ENCODE measurements around the gene GRAMD1B.

Gene GRAMD1B

DNA sequence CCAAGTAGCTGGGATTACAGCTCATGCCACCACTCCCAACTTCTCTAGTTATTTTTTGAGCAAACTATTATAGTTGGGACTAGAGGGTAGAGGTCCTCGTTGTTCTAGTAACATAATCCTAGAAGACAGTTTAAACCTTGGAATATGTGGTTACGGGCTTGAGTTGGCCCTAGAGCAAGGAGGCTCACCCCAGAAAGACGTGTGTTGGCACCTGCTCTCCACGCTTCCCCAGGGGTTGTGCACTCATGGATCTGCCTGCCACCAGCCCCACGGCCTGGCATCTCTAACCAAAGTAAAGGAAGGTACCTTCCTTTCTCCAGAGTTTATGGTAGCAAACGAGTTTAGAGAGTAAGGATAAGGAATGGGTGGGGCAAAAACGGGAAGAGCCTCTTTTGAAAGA is 145.4 kb downstream of the GRAMD1B start:
- no peak for DNase-seq

DNA sequence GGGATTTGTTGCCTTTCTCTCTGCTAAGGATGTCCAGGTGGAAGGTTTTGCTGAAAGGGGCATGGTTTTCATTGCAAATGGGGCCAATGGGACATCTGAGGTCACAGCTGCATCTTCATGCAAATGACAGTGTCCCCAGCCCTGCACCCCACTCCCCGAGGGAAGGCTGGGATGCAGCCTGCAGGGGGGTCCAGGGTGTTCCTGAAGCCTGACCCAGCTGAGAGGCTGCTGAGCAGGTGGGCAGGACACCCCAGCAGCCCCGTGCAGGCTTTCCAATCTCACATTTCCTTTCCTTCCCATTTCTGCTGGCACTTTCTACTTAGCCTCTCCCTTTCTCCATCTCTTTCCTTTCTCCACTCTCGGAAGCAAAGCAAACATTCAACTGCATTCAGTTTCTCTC is 146.0 kb downstream of the GRAMD1B start:
- no peak for DNase-seq

DNA sequence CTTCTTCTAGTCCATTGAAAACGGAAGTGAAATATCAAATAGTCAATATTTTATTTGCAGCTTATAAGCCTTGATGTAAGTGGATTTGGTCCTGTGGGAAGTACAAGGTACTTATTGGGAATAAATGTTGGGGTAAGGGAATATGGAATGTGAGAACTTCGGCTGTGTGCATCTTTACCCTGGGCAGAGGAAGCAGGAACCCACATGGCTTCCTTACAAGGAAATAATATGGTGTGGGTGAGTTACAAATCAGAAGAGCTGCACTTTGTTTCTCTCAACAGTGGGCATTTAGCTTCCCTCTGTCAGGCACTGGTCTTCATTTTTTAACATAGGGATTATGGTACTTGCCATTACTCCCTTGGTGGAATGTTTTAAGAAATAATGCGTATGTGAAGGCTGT is 146.4 kb downstream of the GRAMD1B start:
- no peak for DNase-seq

DNA sequence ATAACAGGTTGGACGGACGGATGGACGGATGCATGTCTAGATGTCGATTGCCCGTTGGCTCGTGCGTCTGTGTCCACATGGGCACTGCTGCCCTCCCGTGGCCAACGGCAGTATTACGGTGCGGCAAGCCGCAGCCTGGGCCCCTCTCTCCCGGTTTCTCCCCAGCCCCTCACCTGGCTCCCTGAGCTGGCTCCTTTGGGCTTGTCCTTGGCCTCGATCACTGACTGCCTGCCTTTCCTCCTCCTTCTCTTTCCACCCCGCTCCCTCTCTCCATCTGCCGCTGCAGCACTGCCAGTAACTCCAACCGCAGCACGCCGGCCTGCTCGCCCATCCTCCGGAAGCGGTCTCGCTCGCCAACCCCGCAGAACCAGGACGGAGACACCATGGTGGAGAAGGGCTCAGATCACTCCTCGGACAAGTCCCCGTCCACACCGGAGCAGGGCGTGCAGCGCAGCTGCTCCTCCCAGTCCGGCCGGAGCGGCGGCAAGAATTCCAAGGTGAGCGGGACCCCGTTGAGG is 147.1 kb downstream of the GRAMD1B start:
- DNase-seq = peak; percentile 34

DNA sequence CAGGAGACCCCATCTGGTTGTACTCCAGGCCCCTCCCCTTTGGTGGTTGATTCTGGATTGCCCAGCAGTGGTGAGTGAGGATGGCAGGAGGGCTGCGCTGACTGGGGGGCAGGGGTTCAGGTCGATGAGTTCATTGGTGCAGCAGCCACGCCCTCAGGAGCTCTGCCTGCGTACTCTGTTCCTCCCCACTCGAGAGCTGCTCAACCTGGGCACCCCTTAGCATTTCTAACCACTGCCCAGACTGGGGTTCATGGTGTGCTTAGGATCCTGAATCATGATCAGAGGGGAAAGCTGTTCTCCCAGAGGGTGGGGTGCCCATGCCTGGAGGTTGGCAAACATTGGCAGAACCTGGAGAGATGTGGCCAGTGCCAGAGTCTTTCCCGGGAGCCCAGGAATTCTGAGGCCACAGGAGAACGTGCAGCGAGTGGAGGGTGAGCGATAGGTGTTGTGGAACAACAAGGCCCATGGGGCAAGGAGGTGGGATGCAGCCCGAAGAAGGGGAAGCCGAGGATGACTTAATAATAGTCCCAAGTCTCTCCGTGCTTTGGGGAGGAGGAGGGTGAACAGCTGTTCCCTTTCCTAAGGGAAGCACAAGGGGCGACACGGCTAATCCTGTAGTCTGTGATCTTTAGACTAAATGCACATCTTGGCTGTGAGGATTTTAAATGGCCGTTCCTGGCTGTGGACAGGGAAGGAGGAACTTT is 148.9 kb downstream of the GRAMD1B start:
- DNase-seq = no peak

DNA sequence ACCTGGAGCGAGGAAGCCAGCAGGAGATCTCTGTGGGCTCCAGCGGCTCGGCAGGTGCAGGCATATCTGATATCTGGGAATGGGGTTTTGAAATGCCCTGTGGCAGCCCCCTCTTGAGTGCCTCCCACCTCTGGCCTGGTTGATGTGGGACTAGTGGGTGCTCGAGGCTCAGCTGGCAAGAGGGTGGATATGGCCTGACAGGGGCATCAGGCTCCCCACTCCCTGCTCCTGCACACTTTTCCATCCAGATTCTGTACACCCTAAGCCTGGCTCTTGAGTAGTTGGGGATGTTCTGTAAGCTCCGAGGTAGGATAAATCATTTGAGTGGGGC is 149.4 kb downstream of the GRAMD1B start:
- no peak for DNase-seq

DNA sequence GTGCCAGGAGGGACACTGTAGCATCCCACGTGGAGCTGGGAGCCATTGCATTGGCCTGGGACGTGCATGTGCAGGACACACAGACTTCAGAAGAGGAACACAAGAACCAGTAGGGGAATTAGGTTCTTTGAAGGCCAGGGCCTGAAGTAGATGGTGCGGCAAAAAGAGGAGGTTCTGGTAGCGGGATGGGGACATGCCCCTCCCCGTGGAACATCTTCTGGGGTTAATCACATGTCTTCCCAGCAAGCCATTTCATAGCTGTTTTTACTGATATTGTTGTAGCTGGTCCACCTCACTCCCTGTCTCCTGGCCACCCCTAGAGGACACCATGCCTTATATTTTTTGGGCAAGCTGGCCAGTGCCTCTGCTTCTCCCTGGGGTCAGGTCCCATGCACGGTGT is 150.1 kb downstream of the GRAMD1B start:
- no peak for DNase-seq

DNA sequence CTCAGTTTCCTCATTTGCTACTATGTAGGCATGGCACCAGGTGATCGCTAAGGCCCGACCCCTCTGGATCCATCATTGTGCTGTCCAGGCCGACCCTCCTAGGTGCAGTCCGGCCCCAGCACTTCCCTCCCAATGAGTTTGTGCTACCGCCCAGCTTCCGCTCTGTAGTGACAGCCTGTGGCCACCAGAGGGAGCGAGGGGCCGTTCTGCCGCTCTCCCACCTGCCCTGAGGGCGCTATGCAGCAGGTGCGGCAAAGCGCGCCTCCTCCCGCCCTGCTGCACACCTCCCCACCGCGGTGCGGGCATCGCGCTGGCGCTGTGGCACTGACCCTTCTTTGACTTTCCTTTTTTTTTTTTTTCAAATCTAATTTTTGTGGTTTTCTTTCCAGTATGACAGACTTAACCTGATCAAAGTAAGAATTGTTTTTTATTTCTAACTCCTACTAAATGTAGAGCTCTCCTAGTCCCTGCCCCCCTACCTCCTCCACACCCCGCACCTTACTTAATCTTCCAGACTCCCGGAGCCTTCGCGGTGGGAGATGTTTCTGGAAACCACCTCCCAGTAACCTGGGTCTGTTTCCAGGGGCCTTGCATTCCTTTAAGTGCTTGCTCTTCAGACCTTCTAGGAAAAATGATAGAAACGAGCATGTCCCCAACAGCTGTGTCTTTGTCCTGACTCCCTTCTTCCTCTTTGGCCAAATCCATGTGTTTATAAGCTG is 150.6 kb downstream of the GRAMD1B start:
- DNase-seq = no peak

DNA sequence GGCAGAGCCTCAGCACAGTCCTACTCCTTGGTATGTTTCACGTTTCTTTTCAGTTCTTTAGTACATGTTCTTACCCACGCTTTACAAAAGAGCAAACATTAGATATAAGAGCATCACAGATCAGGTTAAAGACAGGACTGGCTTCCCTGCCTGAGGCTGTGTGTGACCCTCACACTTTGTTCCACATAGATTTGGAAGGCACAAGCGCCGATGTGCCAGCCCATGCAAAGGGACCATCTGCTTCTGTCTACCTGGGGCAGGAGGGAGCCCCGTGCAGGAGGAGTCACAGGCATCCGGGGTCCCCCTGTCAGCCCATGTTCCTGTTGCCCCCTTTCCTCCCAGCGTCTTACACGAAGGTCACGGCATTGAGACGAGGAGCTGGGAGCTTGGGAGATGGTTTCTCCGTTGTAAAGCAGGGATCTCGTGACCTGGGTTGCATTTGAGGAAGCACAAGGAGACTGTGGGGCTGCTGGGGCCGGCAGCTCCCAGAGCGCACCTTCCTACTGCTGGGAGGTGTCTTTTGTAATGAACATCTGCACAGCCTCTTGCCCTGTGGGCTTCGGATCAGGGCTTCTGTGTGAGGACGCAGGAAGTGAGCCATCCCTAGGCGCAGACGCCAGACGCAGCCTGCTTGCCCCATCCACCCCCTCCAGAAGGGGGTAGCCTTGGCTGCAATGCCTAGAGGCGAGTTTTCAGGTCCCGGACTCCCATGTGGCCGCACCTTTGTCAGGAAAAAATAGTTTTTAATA is 151.8 kb downstream of the GRAMD1B start:
- DNase-seq = no peak

DNA sequence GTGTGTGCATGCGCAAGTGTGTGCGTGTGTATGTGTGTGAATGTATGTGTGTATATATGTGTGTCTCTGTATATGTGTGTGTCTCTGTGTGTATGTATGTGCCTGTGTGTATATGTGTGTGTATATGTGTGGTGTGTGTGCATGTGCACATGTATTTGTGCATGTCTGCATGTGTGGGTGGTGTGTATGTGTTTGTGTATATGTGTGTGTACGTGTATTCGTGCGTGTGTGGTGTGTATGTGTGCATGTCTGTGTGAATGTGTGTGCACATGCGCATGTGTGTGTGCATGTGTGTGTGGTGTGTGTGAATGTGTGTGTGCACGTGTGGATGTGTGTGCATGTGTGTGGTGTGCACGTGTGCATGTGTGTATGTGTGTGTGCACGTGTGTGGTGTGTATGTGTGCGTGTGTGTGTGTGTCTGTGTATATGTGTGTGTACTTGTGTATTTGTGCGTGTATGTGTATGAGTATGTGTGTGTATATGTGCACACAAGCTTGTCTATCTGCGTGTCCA is 153.0 kb downstream of the GRAMD1B start:
- no peak for DNase-seq

DNA sequence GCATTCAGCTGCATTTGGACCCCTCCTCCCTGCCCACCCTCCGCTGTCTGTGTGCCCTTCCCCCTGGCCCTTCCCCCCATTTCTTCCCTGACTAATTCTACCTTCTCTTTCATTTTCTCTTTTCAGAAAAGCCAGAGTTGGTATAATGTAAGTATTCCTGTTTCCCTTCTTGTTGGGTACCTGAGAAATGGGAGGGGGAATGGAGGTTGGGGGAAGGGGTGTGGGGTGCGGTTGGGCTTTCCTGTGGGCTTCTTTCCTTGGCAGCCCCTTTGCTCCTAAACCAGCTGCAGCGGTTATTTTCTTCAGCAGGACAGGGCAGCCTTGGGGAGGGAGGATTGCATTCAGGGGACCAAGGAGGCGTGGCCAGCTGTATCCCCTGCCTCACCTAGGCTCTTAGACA is 154.1 kb downstream of the GRAMD1B start:
- DNase-seq = no peak

DNA sequence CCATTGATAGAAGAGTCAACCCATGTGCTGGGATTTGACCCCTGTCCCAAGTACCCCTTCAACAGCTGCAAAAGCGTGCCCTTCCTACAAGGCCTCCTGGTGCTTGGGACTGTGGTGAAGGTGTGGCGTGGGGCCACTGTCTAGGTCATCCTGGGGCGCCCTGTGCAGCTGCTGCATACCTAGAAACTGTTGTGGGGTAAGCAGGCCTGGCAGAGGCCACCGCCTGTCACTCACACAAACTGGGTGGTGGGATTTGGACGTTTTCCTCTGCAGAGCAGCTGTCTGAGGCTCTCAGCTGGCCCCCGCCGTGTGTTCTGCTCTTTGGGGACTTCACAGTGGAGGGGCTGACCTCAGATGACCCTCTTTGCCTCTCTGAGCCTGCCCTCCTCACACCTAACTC is 154.7 kb downstream of the GRAMD1B start:
- DNase-seq = no peak

DNA sequence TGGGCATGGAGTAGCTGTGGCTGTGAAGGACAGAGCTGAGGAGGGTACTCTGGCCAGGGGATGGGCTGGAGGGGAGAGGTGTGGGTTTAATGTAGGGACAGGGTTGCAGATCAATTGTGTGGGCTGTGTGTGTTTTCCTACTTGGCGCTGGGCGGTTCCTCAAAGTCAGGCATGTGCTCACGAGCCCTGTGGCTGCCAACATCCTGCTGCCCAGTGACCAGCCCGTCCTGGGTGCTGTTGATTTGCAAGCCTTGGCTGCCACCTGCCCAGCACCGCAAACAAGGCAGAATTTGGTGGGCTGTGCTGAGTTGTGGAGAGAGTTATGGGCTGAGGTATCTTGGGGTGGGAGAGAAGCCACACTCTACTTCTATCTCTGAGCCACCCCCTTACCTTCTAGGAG is 155.1 kb downstream of the GRAMD1B start:
- no peak for DNase-seq

DNA sequence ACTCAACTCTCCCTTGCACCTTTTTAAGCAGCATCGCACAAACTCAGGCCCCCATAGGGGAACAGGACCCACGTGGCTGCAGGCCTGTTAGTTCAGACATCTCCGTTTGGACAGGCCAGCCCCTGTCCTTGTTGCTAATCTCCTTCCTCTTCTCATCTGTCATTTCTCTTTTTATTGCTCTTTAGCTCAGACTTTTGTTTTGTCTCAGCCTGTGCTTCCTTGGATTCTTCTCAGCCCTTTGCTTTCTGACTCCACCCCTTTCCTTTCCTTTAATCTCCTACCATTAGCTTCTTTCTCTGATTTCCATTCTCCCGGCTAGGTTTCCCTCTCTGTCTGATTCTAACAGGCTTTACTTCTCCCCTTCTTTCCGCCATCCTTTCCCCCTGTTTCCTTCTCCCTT is 155.6 kb downstream of the GRAMD1B start:
- DNase-seq = no peak

DNA sequence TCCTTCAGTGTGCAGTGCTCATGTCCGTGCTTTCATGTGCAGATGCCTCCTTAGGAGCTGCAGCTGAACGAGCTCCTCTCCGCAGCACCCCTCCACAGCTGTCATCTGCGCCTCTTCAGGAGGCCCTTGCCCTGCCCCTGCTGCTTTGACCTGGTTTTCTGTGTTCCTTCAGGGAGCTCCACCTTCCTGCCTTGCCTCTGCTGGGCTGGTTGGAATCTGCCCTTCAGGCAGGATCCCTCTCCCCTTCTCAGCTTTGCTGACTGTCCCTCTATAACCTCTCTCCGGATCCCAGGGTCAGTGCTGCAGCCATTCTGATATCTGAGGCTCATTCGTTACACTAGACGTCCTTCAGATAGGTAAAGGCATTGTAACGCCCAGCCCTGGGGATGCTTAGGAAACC is 156.5 kb downstream of the GRAMD1B start:
- no peak for DNase-seq

DNA sequence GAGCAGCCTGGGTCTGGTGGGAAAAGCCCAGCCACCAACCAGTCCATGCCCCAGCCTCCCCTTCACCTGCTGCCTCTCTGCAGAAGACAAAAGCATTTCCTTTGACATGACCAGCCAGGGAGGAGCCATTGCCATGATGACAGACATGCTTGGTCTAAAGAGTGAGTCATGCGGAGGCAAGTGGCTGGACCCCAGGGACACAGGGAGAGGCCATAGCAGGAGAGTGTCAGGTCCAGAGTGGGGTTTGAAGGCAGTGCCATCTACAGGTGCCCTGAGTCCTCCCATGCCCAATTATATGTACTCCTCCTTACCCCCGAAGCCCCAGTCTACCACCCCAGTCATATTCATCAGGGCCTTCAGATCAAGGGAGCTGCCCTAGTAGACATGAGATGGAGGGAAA is 157.0 kb downstream of the GRAMD1B start:
- DNase-seq = no peak

DNA sequence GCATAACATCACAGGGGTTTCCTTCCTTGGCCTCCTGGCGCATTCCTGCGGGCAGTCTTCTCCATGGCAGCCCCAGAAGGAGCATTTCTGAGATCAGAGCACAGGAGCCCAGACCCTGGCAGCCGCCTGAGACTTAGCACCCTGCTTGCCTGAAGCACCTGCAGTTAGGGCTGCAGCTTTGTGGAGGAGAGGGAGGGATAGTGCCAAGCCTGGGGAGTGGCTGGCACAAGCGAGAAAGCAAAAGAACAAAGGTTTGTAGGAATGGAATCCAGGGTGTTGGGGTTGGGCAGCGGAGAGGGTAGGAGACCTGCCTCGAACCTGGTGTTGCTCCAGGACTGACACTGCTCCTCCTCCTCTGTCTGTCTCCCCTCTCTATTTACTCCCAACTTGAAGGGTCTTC is 157.5 kb downstream of the GRAMD1B start:
- DNase-seq = no peak

DNA sequence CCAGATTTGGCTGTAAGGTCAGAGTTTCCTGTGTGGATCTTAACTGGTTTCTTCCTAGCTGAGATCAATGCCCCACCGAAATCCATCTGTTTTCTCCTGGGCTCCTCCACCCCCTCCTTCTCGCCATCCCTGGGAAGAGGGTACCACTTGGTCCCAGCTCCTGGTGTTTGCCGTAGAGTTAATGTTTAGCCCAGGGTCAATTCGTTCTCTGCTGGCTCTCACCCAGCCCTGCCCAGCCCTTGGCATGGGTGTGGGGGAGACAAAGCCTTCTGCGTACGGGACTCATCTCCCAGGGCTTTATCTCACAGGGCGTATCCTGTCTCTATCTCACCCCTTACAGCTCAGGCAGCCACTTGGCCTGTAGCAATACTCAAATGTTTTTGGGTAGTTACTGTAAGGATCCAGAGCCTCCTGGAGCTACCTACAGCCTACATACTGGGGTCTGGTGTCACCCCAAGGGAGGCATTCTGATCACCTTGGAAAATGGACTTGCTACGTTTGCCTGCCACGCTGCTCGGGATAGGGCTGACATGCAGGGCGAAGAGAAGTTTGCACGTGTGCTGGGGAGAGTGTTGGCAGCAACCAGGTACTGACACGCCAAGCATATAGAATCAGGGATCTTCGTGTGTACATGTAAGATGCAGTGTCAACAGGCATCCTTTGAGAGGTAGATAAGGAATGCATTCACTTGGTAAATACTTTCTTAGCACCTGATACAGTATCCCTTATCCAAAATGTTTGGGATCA is 158.2 kb downstream of the GRAMD1B start:
- no peak for DNase-seq

DNA sequence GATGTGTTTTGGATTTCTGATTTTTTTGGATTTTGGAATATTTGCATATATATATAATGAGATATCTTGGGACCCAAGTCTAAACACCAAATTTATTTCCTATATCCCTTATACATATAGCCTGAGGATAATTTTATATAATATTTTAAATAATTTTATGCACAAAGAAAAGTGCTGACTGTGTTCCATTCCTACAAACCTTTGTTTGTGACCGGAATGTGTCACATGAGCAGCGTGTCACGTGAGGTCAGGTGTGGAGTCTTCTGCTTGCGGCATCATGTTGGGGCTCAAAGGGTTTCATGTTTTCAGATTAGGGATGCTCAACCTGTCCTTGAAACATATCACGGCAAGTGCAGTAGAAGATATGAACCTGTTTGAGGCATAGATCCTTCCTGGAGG is 158.8 kb downstream of the GRAMD1B start:
- no peak for DNase-seq

DNA sequence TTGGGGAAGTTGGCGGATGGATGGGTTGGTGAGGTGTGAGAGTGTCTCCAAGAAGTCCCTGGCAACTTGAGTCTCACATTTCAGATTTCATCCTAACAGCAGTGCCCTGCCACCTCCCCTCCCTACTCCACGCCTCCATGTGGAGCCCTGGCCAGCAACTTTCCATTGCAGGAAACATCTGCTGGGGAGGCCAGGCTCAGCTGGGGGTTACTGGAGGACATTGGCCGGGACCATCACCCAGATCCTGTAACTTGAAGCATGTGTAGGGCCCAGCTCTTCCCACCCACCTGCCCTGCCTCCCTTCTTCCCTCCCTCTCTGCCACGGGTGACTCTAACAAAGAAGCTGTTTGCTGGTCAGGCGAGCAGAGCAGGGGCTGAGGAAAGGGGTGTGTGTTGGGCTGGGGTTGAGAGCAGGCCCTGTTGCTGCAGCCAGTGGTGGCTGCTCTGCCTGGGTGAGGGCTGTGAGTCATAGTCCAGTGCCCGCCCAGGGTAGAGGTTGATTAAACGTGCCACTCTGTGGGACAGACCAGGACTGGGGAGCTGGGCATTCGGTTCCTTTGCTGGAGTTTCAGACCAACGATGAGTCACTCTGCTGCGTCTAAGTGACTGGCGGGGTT is 160.3 kb downstream of the GRAMD1B start:
- no peak for DNase-seq

DNA sequence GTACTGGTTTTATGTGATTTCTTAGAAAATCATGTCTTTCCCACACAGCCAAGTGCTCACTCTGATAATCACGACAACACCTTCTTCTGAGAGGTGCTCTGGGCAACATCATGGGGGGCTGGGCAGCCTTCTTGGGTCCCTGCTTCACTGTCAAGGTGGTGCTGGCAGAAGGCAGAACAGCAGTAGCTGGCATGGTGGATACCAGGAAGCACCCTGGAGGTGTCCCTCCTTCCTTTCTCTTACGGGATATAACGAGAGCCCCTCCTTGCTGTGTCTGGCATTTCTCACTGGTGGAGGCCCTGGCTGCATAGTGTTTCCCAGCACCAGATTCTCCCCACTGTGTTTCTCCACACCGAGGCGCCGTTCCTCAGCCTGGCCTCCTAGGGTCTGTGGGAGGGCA is 163.5 kb downstream of the GRAMD1B start:
- DNase-seq = no peak

DNA sequence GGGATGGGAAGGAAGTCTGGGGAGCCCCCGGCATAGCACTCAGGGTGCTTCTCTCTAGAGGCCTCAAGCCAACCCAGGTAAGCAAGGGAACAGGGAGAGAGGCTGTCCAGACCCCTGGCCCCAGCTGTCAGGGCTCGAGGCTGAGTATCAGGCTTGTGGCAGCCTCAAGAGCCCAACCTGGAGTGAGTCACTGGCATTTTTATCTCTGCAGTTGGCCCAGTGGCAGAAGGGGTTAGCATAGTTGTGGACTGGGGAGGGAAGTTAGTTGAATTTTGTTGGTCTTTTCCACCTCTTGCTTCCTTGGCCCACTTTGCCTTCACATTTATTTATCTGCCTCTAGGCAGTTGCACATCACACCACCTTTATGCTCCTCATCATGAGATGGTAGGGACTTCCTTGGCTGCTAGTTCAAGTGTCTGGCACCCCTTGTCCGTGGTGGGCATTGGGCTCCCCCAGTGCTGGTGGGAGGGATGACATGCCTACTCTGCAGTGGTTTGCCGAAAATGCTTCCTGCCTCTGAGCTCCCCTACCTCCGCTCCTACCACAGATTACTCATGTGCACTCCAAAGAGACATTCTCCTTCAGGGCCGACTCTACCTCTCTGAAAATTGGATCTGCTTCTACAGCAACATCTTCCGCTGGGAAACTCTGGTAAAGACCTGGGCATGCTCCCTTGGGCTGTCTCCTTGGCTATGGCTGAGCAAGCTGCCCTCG is 164.3 kb downstream of the GRAMD1B start:
- DNase-seq = no peak
